ENCODE results near the gene PNPO.

Gene PNPO

GRCh38 chr17:47956791-47957590 is 15.6 kb downstream of the PNPO start:
- H3K4me3 ChIP-seq, result no peak overlapping the region
- TF ChIP-seq CTCF (IDR thresholded peaks at IDR 0.05), result no peak
- DNase-seq (ENCODE audit: low spot score), result no peak
- H3K27ac ChIP-seq, result no peak overlapping the region

GRCh38 chr17:47957591-47958490 is 16.5 kb downstream of the PNPO start, which contains the start of gene PRR15L:
Gene PRR15L, minus strand, starts transcription at chr17:47957883. Its CDS starts 4,649 bp downstream, at chr17:47953234.
- Histone ChIP-seq H3K27ac (no peak within 1 kb of the TSS), H3K4me3 (no peak within 1 kb of the TSS)
- TF ChIP-seq CTCF (IDR thresholded peaks at IDR 0.05), result no peak
- DNase-seq (ENCODE audit: low spot score), result no peak

GRCh38 chr17:47959825-47960655 is 18.7 kb downstream of the PNPO start:
- Histone ChIP-seq H3K4me3 (no peak overlapping the region), H3K27ac (no peak overlapping the region)
- no peak for TF ChIP-seq CTCF (IDR thresholded peaks at IDR 0.05)
- DNase-seq (ENCODE audit: low spot score), result no peak

- TF ChIP-seq CTCF (IDR thresholded peaks at IDR 0.05), result no peak
- no peak for DNase-seq (ENCODE audit: low spot score)
- no peak overlapping the region for H3K27ac ChIP-seq
- no peak overlapping the region for H3K4me3 ChIP-seq
Observed at GRCh38 chr17:47961406-47961805, 20.0 kb downstream of the PNPO start.

GRCh38 chr17:47962901-47963300 is 21.5 kb downstream of the PNPO start:
- H3K27ac ChIP-seq, result no peak overlapping the region
- TF ChIP-seq CTCF (IDR thresholded peaks at IDR 0.05), result no peak
- H3K4me3 ChIP-seq, result no peak overlapping the region
- no peak for DNase-seq (ENCODE audit: low spot score)

GRCh38 chr17:47964856-47965255 is 23.5 kb downstream of the PNPO start:
- DNase-seq (ENCODE audit: low spot score), result no peak
- no peak overlapping the region for H3K4me3 ChIP-seq
- H3K27ac ChIP-seq, result no peak overlapping the region
- no peak for TF ChIP-seq CTCF (IDR thresholded peaks at IDR 0.05)
